A549 (cell line): ENCODE results near the gene LTBP3. TPM values are rescaled to one million over a fixed set of nuclear protein-coding genes. Genes with fewer than 3 reads are reported as not detected.

ENCODE experiments used
- ATAC-seq, 2 experiments: fragments of 200-7000 bp in 1 of 2; fragments of >200 bp in 1 of 2; cut with Nextera tagmentation in 1 of 2; cut with Tn5 transposase in 1 of 2; 3 replicates each; pipeline versions ENCODE4 v1.8.0 to v1.9.1; 2018 to 2020; ENCODE audit warnings: mild to moderate bottlenecking in 1 of 2, moderate library complexity in 1 of 2
- CTCF ChIA-PET: fragments of 300-600 bp; sonication (Branson Sonifier 250); formaldehyde crosslinking; extraction: SDS; loops from one replicate; lab custom pipeline; 2021; ENCODE audit warnings: antibody characterized with exemption, inconsistent platforms; lab: Yijun Ruan, JAX
- POLR2A ChIA-PET: fragments of 350-600 bp; formaldehyde crosslinking; extraction: SDS; loops from one replicate; lab custom pipeline; 2021; ENCODE audit warnings: antibody characterized with exemption, inconsistent platforms; lab: Yijun Ruan, JAX
- DNase-seq, 2 experiments: peaks; one replicate each; pipeline versions ENCODE4 v3.0.0 to v3.0.0-alpha.2; 2011 to 2016; ENCODE audit warnings: low read depth in 1 of 2, low spot score in 1 of 2
- FAIRE-seq: peaks from 2 replicates; lab custom pipeline; 2011; peaks lifted over from hg19 to GRCh38; lab: Jason Lieb, UNC
- H3K27ac ChIP-seq, 2 experiments: fragments of >200 bp; sonication (Bioruptor Twin); formaldehyde crosslinking; 3 replicates each; pipeline ENCODE4 v1.5.1; 2016 to 2017
- H3K4me1 ChIP-seq: fragments of >200 bp; sonication (Bioruptor Twin); formaldehyde crosslinking; 3 replicates; pipeline ENCODE4 v1.6.1; 2016
- H3K4me2 ChIP-seq: fragments of >200 bp; sonication (Bioruptor Twin); formaldehyde crosslinking; 3 replicates; pipeline ENCODE4 v1.6.1; 2016
- H3K4me3 ChIP-seq: fragments of >200 bp; sonication (Bioruptor Twin); formaldehyde crosslinking; 3 replicates; pipeline ENCODE4 v1.5.1; 2016
- H3K9me3 ChIP-seq: fragments of >200 bp; sonication (Bioruptor Twin); formaldehyde crosslinking; 3 replicates; pipeline ENCODE4 v1.6.1; 2016
- CBX2 ChIP-seq: fragments of 200-600 bp; sonication (generic); IDR thresholded peaks from 2 replicates; pipeline ENCODE4 v1.6.1; 2016; ENCODE audit warnings: low read depth, mild to moderate bottlenecking, borderline replicate concordance
- CHD4 ChIP-seq: fragments of 200-600 bp; sonication (generic); IDR thresholded peaks from 2 replicates; pipeline ENCODE4 v1.6.1; 2016; ENCODE audit warnings: antibody characterized with exemption, mild to moderate bottlenecking, borderline replicate concordance
- EHMT2 ChIP-seq: fragments of 200-600 bp; sonication (generic); IDR thresholded peaks from 2 replicates; pipeline ENCODE4 v1.6.1; 2016; ENCODE audit warnings: antibody characterized with exemption, low read depth, mild to moderate bottlenecking, moderate library complexity
- EP300 ChIP-seq, 2 experiments: fragments of >200 bp; sonication (Bioruptor Twin); formaldehyde crosslinking; IDR thresholded peaks; 2 replicates in 1 of 2; 3 replicates in 1 of 2; pipeline ENCODE4 v1.6.1; 2016 to 2017
- FOSB ChIP-seq: fragments of 250-450 bp; sonication (Bioruptor Pico); IDR thresholded peaks from 2 replicates; pipeline ENCODE4 v1.5.0; 2020; ENCODE audit warnings: mild to moderate bottlenecking, moderate library complexity
- GATA3 ChIP-seq: IDR thresholded peaks from 2 replicates; pipeline ENCODE4 v1.6.1; 2012; ENCODE audit warnings: borderline replicate concordance
- HEYL ChIP-seq: fragments of 250-450 bp; sonication (Bioruptor Pico); IDR thresholded peaks from 2 replicates; pipeline ENCODE4 v1.8.0; 2021; ENCODE audit warnings: mild to moderate bottlenecking, moderate library complexity
- HOXB5 ChIP-seq: fragments of 250-450 bp; sonication (Bioruptor Pico); IDR thresholded peaks from 2 replicates; pipeline ENCODE4 v1.5.0; 2020; ENCODE audit warnings: mild to moderate bottlenecking, moderate library complexity
- JUN ChIP-seq, 2 experiments: fragments of >200 bp; sonication (Bioruptor Twin); formaldehyde crosslinking; IDR thresholded peaks; 2 replicates in 1 of 2; 3 replicates in 1 of 2; pipeline ENCODE4 v1.6.1; 2016 to 2017
- JUNB ChIP-seq: fragments of >200 bp; sonication (Bioruptor Twin); formaldehyde crosslinking; IDR thresholded peaks from 2 replicates; pipeline ENCODE4 v1.6.1; 2016
- KDM1A ChIP-seq: fragments of 200-600 bp; sonication (generic); IDR thresholded peaks from 2 replicates; pipeline ENCODE4 v1.6.1; 2016; ENCODE audit warnings: low read depth, mild to moderate bottlenecking
- MAFK ChIP-seq: fragments of 450-650 bp; IDR thresholded peaks from 2 replicates; pipeline ENCODE4 v1.6.1; 2014; ENCODE audit not compliant: partially characterized antibody
- MAZ ChIP-seq: fragments of 150-350 bp; IDR thresholded peaks from 2 replicates; pipeline ENCODE4 v1.6.1; 2014; ENCODE audit warnings: antibody characterized with exemption, low read depth, low read length, borderline replicate concordance
- MYC ChIP-seq: IDR thresholded peaks from 2 replicates; pipeline ENCODE4 v1.6.1; 2012; ENCODE audit warnings: mild to moderate bottlenecking, inconsistent platforms, low read length, improper control_type of control experiment, borderline replicate concordance
- NFE2L2 ChIP-seq: fragments of 150-350 bp; conservative IDR thresholded peaks from 2 replicates; pipeline ENCODE4 v1.6.1; 2014; ENCODE audit warnings: low read length
- NR3C1 ChIP-seq: fragments of >200 bp; sonication (Bioruptor Twin); formaldehyde crosslinking; IDR thresholded peaks from 3 replicates; pipeline ENCODE4 v1.6.1; 2017
- PHF8 ChIP-seq: fragments of 200-600 bp; sonication (generic); IDR thresholded peaks from 2 replicates; pipeline ENCODE4 v1.6.1; 2016; ENCODE audit warnings: low read depth, mild to moderate bottlenecking, antibody characterized with exemption, moderate library complexity, borderline replicate concordance
- POLR2AphosphoS2 ChIP-seq: conservative IDR thresholded peaks from 2 replicates; pipeline ENCODE4 v1.6.1; 2012; ENCODE audit warnings: low read length, improper control_type of control experiment, inconsistent platforms
- RAD21 ChIP-seq, 2 experiments: fragments of >200 bp in 1 of 2; sonication (Bioruptor Twin) in 1 of 2; formaldehyde crosslinking in 1 of 2; IDR thresholded peaks in 1 of 2; conservative IDR thresholded peaks in 1 of 2; 2 replicates in 1 of 2; 3 replicates in 1 of 2; pipeline ENCODE4 v1.6.1; 2012 to 2018; ENCODE audit warnings: inconsistent platforms in 1 of 2
- RARB ChIP-seq: fragments of 250-450 bp; sonication (Bioruptor Pico); IDR thresholded peaks from 2 replicates; pipeline ENCODE4 v1.8.0; 2021; ENCODE audit warnings: mild to moderate bottlenecking, moderate library complexity
- RFX5 ChIP-seq: fragments of 450-650 bp; IDR thresholded peaks from 2 replicates; pipeline ENCODE4 v1.7.1; 2014; ENCODE audit warnings: antibody characterized with exemption, mild to moderate bottlenecking, moderate library complexity
- RNF2 ChIP-seq: fragments of 200-600 bp; sonication (generic); IDR thresholded peaks from 2 replicates; pipeline ENCODE4 v1.6.1; 2016; ENCODE audit warnings: low read depth, mild to moderate bottlenecking, antibody characterized with exemption, moderate library complexity, borderline replicate concordance
- SMC3 ChIP-seq: fragments of >200 bp; sonication (Bioruptor Twin); formaldehyde crosslinking; IDR thresholded peaks from 3 replicates; pipeline ENCODE4 v1.6.1; 2018; ENCODE audit warnings: inconsistent platforms
- TFCP2L1 ChIP-seq: fragments of 250-450 bp; sonication (Bioruptor Pico); IDR thresholded peaks from 2 replicates; pipeline ENCODE4 v1.5.0; 2021; ENCODE audit warnings: mild to moderate bottlenecking
- TP53 ChIP-seq: fragments of 250-450 bp; sonication (Bioruptor Pico); IDR thresholded peaks from 2 replicates; pipeline ENCODE4 v1.5.0; 2021; ENCODE audit warnings: mild to moderate bottlenecking, moderate library complexity
- ZC3H11A ChIP-seq: fragments of 450-650 bp; IDR thresholded peaks from 2 replicates; pipeline ENCODE4 v1.6.1; 2014; ENCODE audit warnings: antibody characterized with exemption, mild to moderate bottlenecking
- ZFP36 ChIP-seq: fragments of 450-650 bp; IDR thresholded peaks from 2 replicates; pipeline ENCODE4 v1.6.1; 2014; ENCODE audit warnings: borderline replicate concordance; ENCODE audit not compliant: partially characterized antibody
- WGBS: methylation state at CpG from one replicate; pipeline ENCODE4 v1.1.6; 2017; ENCODE audit errors: missing lambda C conversion rate; 5-methylcytosine and 5-hydroxymethylcytosine counted together
- polyA plus RNA-seq, 4 experiments: library from polyadenylated mRNA; depleted of rRNA in 3 of 4; stranded (reverse); fragments of >200 nt; fragmentation: RNase III in 1 of 4; extraction: RNeasy Plus Mini Kit Qiagen cat#74134 plus additional on column Dnase treatment in 1 of 4; gene quantifications; 2 replicates in 3 of 4; 3 replicates in 1 of 4; pipeline ENCODE4 v1.2.3, GENCODE V29; 2011 to 2017
- TF ChIP-seq, protein P1 (sequence below): fragments of 250-450 bp; sonication (Bioruptor Pico); IDR thresholded peaks from 2 replicates; pipeline ENCODE4 v1.5.0; 2021; ENCODE audit warnings: mild to moderate bottlenecking, moderate library complexity, borderline replicate concordance
- TF ChIP-seq, protein P2 (sequence below): fragments of 150-350 bp; IDR thresholded peaks from 2 replicates; pipeline ENCODE4 v1.6.1; 2014; ENCODE audit warnings: low read depth, mild to moderate bottlenecking, low read length
- TF ChIP-seq, protein P3 (sequence below): fragments of 450-650 bp; IDR thresholded peaks from 2 replicates; pipeline ENCODE4 v1.6.1; 2014; ENCODE audit warnings: antibody characterized with exemption
- TF ChIP-seq, protein P4 (sequence below): fragments of 200-600 bp; sonication (generic); IDR thresholded peaks from 2 replicates; pipeline ENCODE4 v1.6.1; 2016; ENCODE audit warnings: antibody characterized with exemption, mild to moderate bottlenecking, moderate library complexity
- TF ChIP-seq, protein P5 (sequence below): IDR thresholded peaks from 2 replicates; pipeline ENCODE4 v1.6.1; 2012; ENCODE audit warnings: low read depth, borderline replicate concordance

Gene LTBP3
- polyA plus RNA-seq, 2 of the 4 experiments (the other 2 are of a cell fraction): 28.6 to 123 TPM

DNA sequence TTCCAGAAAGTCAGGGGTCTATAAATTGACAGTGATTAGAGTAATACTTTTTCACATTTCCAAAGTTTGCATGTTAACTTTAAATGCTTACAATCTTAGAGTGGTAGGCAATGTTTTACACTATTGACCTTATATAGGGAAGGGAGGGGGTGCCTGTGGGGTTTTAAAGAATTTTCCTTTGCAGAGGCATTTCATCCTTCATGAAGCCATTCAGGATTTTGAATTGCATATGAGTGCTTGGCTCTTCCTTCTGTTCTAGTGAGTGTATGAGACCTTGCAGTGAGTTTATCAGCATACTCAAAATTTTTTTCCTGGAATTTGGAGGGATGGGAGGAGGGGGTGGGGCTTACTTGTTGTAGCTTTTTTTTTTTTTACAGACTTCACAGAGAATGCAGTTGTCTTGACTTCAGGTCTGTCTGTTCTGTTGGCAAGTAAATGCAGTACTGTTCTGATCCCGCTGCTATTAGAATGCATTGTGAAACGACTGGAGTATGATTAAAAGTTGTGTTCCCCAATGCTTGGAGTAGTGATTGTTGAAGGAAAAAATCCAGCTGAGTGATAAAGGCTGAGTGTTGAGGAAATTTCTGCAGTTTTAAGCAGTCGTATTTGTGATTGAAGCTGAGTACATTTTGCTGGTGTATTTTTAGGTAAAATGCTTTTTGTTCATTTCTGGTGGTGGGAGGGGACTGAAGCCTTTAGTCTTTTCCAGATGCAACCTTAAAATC, 54.0 kb downstream of the LTBP3 start:
- no peaks in the 10 kb centered on the region for H3K9me3 ChIP-seq
- POLR2A ChIA-PET: interaction anchor here (0.6 to 26.7 kb wide), 10 partner anchors 14 to 1871 kb away, joined by 3 to 1006 read pairs (median 8); partner anchors contain the start of genes NEAT1 and TIGD3
- ATAC-seq: no peak
- peak overlapping the region; percentile 90 for H3K4me3 ChIP-seq
- H3K4me2 ChIP-seq: peak overlapping the region; percentile 84
- CTCF ChIA-PET: interaction anchor here (1.1 to 30.0 kb wide), 6 partner anchors 14 to 86 kb away, joined by 3 to 947 read pairs (median 51); partner anchors contain the start of gene NEAT1
- H3K4me1 ChIP-seq: peaks cover 20% of the 10 kb centered on the region
- FAIRE-seq: no peak
- DNase-seq: peak in 1 of 2 experiments; percentile 70
- WGBS: 0% methylated on average over 3 of the region's 3 CpGs
- H3K27ac ChIP-seq: peak overlapping the region; percentile 89 to 100
- TF ChIP-seq TFCP2L1 (CRISPR knock-in tag) (peak; percentile 98), HEYL (CRISPR knock-in tag) (no peak), POLR2AphosphoS2 (peak; percentile 95), FOSB (CRISPR knock-in tag) (peak; percentile 97), JUN (IDR thresholded peaks at IDR 0.05) (peak; percentile 73), CBX2 (no peak), MYC (no peak), RNF2 (no peak), HOXB5 (CRISPR knock-in tag) (peak; percentile 71; the same call in 1 of the 2 replicates), RARB (CRISPR knock-in tag) (peak; percentile 94), JUNB (no peak), CHD4 (no peak), EHMT2 (no peak), ZFP36 (no peak), RFX5 (no peak), RAD21 (conservative IDR thresholded peaks at IDR 0.05 in 1 of 2, IDR thresholded peaks at IDR 0.05 in 1 of 2) (no peak), MAZ (no peak), NFE2L2 (no peak), ZC3H11A (no peak), GATA3 (no peak), NR3C1 (0 out of 3 replicates have a peak, but pooled peaks have one; percentile 23), SMC3 (no peak; the same call in 2 of the 3 replicates), KDM1A (no peak), PHF8 (peak; percentile 13; the same call in 1 of the 2 replicates), TP53 (CRISPR knock-in tag) (peak; percentile 81; the same call in 1 of the 2 replicates), EP300 (IDR thresholded peaks at IDR 0.05) (no peak), MAFK (no peak)
- TF ChIP-seq, protein P1, sequence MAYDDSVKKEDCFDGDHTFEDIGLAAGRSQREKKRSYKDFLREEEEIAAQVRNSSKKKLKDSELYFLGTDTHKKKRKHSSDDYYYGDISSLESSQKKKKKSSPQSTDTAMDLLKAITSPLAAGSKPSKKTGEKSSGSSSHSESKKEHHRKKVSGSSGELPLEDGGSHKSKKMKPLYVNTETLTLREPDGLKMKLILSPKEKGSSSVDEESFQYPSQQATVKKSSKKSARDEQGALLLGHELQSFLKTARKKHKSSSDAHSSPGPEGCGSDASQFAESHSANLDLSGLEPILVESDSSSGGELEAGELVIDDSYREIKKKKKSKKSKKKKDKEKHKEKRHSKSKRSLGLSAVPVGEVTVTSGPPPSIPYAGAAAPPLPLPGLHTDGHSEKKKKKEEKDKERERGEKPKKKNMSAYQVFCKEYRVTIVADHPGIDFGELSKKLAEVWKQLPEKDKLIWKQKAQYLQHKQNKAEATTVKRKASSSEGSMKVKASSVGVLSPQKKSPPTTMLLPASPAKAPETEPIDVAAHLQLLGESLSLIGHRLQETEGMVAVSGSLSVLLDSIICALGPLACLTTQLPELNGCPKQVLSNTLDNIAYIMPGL (CRISPR knock-in tag): peak; percentile 73
- TF ChIP-seq, protein P2, sequence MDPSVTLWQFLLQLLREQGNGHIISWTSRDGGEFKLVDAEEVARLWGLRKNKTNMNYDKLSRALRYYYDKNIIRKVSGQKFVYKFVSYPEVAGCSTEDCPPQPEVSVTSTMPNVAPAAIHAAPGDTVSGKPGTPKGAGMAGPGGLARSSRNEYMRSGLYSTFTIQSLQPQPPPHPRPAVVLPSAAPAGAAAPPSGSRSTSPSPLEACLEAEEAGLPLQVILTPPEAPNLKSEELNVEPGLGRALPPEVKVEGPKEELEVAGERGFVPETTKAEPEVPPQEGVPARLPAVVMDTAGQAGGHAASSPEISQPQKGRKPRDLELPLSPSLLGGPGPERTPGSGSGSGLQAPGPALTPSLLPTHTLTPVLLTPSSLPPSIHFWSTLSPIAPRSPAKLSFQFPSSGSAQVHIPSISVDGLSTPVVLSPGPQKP: no peak
- TF ChIP-seq, protein P3, sequence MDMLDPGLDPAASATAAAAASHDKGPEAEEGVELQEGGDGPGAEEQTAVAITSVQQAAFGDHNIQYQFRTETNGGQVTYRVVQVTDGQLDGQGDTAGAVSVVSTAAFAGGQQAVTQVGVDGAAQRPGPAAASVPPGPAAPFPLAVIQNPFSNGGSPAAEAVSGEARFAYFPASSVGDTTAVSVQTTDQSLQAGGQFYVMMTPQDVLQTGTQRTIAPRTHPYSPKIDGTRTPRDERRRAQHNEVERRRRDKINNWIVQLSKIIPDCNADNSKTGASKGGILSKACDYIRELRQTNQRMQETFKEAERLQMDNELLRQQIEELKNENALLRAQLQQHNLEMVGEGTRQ: no peak
- TF ChIP-seq, protein P4, sequence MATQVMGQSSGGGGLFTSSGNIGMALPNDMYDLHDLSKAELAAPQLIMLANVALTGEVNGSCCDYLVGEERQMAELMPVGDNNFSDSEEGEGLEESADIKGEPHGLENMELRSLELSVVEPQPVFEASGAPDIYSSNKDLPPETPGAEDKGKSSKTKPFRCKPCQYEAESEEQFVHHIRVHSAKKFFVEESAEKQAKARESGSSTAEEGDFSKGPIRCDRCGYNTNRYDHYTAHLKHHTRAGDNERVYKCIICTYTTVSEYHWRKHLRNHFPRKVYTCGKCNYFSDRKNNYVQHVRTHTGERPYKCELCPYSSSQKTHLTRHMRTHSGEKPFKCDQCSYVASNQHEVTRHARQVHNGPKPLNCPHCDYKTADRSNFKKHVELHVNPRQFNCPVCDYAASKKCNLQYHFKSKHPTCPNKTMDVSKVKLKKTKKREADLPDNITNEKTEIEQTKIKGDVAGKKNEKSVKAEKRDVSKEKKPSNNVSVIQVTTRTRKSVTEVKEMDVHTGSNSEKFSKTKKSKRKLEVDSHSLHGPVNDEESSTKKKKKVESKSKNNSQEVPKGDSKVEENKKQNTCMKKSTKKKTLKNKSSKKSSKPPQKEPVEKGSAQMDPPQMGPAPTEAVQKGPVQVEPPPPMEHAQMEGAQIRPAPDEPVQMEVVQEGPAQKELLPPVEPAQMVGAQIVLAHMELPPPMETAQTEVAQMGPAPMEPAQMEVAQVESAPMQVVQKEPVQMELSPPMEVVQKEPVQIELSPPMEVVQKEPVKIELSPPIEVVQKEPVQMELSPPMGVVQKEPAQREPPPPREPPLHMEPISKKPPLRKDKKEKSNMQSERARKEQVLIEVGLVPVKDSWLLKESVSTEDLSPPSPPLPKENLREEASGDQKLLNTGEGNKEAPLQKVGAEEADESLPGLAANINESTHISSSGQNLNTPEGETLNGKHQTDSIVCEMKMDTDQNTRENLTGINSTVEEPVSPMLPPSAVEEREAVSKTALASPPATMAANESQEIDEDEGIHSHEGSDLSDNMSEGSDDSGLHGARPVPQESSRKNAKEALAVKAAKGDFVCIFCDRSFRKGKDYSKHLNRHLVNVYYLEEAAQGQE: peak; percentile 45
- TF ChIP-seq, protein P5, sequence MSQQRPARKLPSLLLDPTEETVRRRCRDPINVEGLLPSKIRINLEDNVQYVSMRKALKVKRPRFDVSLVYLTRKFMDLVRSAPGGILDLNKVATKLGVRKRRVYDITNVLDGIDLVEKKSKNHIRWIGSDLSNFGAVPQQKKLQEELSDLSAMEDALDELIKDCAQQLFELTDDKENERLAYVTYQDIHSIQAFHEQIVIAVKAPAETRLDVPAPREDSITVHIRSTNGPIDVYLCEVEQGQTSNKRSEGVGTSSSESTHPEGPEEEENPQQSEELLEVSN: no peak
